HG03439 (cell line): Measurements from ENCODE around the gene HOXC6.

Experiments
- ATAC-seq: cut with Tn5 transposase; IDR thresholded peaks from one replicate; pipeline ENCODE4 v1.9.1; 2021; ENCODE audit warnings: mild to moderate bottlenecking, moderate library complexity; ENCODE audit not compliant: unreplicated experiment

Gene HOXC6

GRCh38 chr12:54001283-54002187 lies 26.7 kb upstream of the HOXC6 start:
- ATAC-seq, result no peak

- no peak for ATAC-seq
These were observed 25.8 kb upstream of the HOXC6 start for GRCh38 chr12:54002278-54002914.

DNA sequence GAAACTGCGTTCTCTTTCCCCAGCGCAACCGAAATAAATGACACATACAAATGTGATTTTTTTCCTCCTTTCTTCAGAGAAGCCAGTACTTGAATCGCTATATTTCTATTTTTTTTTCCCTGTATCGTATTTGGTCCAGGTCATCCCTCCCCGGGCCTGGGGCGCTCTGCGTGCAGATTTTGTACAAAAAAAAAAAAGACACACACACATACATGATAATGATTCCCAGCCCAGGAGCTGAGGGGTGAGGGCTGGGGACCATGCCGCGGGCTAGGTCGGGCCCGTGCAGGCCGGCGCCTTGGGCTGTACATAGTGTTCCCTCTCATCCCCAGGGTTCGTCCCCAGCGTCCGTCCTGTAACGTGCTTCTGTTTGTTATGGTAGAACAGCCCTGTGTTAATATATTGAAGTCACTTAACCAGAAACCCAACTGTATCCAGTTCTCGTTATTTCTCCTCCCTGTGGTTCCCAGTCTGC lies 25.3 kb upstream of the HOXC6 start:
- no peak for ATAC-seq

- no peak for ATAC-seq
These were observed 24.6 kb upstream of the HOXC6 start for GRCh38 chr12:54003625-54004024.

GRCh38 chr12:54004063-54004840 lies 24.0 kb upstream of the HOXC6 start:
- no peak for ATAC-seq

DNA sequence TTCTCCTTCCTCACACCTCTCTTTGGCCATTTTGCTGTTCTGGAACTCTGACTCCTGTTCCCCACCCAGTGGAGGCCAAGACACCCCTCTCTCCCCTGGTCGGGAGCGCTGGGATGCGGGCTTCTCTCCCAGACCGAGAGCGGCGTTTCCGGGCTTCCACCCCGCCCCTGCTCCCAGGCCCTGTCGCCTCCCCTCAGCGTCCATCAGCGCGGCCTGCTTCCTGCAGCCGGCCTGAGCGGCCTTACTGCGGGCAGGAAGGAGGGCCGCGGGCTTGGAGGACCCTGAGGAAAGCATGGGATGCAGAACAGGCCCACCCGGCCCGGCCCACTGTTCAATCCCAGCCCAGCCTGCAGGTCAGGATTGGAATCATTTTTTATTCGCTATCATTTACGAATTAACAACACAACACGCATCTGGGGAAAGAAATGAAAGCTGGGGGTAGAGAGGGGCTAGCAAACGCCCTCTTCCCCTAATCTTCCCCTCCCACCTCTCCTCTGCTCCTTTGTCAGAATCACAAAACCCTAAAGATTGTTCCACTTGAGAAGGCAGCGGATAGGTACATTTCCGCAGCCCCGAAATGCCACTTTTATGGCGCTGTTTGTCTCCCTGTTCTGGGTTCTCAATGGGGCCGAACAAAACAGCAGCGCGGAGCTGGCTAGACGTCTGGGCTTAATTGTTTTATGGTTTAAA lies 23.3 kb upstream of the HOXC6 start:
- no peak for ATAC-seq

DNA sequence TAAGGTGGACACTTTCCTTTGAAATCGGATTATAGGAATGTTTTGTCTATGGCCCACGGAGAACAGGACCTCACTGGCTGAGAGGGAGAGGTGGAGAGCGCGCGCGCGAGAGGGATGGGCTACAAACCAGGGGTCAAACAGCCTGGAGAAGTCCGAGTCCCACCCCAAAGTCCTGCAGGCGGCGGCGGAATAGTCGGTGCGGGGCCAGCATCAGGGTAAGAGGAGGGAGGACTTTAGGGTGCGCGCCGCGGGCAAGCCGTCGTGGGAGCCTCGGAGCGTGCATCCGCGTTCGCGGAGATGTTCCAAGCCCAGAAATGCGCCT lies 22.7 kb upstream of the HOXC6 start:
- ATAC-seq, result no peak

DNA sequence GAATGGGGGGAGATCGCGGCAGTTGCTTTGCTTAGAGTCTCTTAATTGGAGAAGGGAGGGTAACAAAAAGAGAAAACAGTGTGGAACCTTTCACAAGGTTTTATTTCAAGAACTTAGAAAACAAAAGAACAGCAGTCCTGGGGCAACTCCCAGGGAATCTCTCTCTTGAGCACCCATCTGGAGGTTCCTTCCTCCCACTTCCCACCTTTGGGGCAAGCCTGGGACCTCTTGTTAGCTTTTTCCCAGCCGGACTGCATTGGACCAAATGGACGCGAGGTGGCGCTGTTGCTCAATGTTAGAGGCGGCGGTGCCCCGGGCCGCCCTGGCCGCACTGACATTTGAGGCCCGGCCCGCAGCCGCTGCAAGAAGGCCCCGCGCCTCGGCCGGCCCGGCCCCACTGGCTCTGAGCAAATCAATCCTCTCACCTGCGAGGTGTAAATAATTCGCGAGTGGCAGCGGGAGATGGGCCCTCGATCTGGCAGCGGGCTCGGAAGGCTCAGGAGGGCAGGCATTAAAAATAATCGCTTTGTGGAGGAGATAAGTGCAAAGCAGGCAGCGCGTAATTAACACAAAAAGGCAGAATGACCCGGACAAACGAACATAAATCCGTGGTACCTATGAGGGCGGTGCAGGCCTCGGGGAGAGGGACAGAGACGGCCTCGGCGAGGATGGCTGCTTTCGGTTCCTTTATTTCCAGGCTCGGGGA lies 22.2 kb upstream of the HOXC6 start:
- ATAC-seq, result no peak

DNA sequence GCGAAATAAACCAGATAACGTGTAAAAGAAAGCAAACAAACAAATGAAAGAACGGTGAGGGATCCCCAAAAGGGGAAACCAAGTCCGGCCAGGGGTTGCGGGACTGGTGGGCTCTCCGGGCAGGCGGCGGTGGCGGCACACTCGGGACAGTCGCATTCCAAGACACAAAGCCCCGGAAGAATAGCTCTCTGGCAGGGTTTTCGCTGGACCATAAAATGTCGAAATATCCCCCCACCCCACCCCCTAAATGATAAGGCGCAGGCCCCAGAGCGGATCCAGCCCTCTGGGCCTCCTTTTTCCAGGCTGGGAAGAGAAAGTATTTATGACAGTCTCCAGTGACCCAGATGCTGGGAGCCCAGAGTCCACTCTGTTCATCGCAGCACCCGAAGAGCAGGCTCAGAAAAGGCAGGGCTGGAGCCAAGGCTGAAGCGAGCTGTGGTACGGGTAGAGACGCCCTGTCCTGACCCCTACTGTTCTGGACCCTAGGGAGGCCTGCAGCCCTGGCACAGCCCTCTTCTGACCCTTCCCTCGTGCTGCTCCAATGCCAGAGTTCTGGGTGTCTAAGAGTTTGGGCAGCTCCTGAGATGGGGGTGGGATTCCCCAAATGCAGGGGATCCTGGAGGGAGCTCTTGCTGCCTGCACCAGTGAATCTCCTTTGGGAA lies 21.6 kb upstream of the HOXC6 start:
- no peak for ATAC-seq

DNA sequence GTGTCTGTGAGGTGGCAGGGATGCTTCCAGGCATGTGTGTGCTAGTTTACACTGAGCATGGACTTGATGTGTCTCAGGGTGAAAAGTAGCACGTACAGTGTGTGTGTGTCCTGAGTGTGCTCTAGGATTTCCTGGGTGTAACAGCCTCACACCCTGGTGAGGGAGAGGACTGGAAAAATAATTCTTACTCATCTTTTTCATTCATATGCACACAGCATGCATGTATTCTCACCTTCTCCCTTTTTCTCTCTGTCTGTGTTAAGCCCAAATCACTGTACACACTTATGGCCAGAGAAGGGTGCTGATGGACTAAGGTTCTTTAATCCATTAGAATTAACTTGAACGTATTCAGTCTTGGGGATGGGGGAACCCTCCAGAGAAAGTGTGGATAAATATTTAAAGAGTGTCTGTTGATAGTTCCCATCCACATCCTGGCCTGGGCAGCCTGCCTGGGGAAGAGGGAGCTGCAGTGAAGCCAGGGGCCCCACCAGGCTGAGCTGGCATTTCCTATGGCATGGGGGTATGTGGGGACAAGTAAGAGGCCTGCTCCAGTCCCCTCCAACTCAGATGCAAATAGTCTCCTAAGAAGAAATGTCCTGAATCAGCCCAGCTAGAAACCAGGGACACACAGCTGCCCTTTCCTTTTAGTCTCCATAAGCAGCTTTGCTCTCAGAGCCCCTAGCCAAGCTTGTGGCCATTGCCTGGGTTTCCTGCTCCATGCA lies 20.5 kb upstream of the HOXC6 start:
- ATAC-seq, result no peak

- ATAC-seq, result no peak
These were observed 20.0 kb upstream of the HOXC6 start for GRCh38 chr12:54008260-54008552.

GRCh38 chr12:54009171-54010052 lies 18.8 kb upstream of the HOXC6 start:
- no peak for ATAC-seq

GRCh38 chr12:54010053-54010971 lies 17.9 kb upstream of the HOXC6 start:
- ATAC-seq, result no peak

- no peak for ATAC-seq
These were observed 17.1 kb upstream of the HOXC6 start for GRCh38 chr12:54010972-54011664.

GRCh38 chr12:54011665-54012532 lies 16.3 kb upstream of the HOXC6 start:
- ATAC-seq, result no peak
